Measurements from ENCODE around the gene FHOD3. TPM values are rescaled to one million over a fixed set of nuclear protein-coding genes. Genes with fewer than 3 reads are reported as not detected.

Gene FHOD3
- total and polyA plus RNA-seq, 2 of the 13 experiments (the other 11 are each of a cell fraction or from before 2014, with no cell fraction given): 0.07 TPM; not detected in 1

DNA sequence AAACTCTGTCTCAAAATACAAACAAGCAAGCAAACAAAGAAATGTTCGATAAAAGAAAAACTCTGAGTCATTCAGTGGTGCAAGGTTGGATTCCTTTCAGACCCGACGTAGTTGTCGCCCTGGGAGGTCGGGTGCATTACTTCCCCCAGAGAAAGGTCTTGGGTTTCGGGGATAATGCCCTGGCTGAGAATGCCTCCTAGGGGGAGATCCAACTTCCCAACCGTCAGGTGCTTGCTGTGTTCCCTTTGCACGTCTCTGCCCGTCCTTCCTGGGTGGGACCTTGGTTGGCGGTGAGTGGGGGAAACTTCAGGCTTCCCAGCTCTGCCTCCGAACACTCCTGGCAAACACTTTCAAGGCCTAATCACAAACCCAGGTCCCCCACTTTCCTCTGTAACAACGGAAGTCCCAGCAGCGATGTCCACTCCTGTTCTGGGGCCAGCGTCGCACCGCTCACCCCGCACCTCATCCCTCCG, 530.7 kb downstream of the FHOD3 start (continued):
- no peak for TF ChIP-seq HMG20B (CRISPR knock-in tag; conservative IDR thresholded peaks at IDR 0.05)
- no peak for TF ChIP-seq RFXANK (CRISPR knock-in tag; IDR thresholded peaks at IDR 0.05)
- TF ChIP-seq, protein P1, sequence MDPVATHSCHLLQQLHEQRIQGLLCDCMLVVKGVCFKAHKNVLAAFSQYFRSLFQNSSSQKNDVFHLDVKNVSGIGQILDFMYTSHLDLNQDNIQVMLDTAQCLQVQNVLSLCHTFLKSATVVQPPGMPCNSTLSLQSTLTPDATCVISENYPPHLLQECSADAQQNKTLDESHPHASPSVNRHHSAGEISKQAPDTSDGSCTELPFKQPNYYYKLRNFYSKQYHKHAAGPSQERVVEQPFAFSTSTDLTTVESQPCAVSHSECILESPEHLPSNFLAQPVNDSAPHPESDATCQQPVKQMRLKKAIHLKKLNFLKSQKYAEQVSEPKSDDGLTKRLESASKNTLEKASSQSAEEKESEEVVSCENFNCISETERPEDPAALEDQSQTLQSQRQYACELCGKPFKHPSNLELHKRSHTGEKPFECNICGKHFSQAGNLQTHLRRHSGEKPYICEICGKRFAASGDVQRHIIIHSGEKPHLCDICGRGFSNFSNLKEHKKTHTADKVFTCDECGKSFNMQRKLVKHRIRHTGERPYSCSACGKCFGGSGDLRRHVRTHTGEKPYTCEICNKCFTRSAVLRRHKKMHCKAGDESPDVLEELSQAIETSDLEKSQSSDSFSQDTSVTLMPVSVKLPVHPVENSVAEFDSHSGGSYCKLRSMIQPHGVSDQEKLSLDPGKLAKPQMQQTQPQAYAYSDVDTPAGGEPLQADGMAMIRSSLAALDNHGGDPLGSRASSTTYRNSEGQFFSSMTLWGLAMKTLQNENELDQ (CRISPR knock-in tag; IDR thresholded peaks at IDR 0.05; ENCODE audit: borderline replicate concordance): no peak
- TF ChIP-seq, protein P2, sequence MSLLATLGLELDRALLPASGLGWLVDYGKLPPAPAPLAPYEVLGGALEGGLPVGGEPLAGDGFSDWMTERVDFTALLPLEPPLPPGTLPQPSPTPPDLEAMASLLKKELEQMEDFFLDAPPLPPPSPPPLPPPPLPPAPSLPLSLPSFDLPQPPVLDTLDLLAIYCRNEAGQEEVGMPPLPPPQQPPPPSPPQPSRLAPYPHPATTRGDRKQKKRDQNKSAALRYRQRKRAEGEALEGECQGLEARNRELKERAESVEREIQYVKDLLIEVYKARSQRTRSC (CRISPR knock-in tag; IDR thresholded peaks at IDR 0.05; ENCODE audit: low read depth): no peak; the same call in 1 of the 2 replicates
- TF ChIP-seq NR2C2 (CRISPR knock-in tag; IDR thresholded peaks at IDR 0.05; ENCODE audit: borderline replicate concordance): no peak
- no peak for TF ChIP-seq IRF2 (CRISPR knock-in tag; IDR thresholded peaks at IDR 0.05)
- no peak for TF ChIP-seq SMC3 (IDR thresholded peaks at IDR 0.05; ENCODE audit: low read length)
- TF ChIP-seq, protein P3, sequence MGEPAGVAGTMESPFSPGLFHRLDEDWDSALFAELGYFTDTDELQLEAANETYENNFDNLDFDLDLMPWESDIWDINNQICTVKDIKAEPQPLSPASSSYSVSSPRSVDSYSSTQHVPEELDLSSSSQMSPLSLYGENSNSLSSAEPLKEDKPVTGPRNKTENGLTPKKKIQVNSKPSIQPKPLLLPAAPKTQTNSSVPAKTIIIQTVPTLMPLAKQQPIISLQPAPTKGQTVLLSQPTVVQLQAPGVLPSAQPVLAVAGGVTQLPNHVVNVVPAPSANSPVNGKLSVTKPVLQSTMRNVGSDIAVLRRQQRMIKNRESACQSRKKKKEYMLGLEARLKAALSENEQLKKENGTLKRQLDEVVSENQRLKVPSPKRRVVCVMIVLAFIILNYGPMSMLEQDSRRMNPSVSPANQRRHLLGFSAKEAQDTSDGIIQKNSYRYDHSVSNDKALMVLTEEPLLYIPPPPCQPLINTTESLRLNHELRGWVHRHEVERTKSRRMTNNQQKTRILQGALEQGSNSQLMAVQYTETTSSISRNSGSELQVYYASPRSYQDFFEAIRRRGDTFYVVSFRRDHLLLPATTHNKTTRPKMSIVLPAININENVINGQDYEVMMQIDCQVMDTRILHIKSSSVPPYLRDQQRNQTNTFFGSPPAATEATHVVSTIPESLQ (CRISPR knock-in tag; conservative IDR thresholded peaks at IDR 0.05): no peak
- no peak for TF ChIP-seq ZNF335 (CRISPR knock-in tag; IDR thresholded peaks at IDR 0.05)
- no peak for TF ChIP-seq CCDC6 (CRISPR knock-in tag; IDR thresholded peaks at IDR 0.05)
- TF ChIP-seq NFRKB (IDR thresholded peaks at IDR 0.05): no peak
- TF ChIP-seq ZSCAN9 (CRISPR knock-in tag; IDR thresholded peaks at IDR 0.05; ENCODE audit: borderline replicate concordance): no peak
- TF ChIP-seq, protein P4, sequence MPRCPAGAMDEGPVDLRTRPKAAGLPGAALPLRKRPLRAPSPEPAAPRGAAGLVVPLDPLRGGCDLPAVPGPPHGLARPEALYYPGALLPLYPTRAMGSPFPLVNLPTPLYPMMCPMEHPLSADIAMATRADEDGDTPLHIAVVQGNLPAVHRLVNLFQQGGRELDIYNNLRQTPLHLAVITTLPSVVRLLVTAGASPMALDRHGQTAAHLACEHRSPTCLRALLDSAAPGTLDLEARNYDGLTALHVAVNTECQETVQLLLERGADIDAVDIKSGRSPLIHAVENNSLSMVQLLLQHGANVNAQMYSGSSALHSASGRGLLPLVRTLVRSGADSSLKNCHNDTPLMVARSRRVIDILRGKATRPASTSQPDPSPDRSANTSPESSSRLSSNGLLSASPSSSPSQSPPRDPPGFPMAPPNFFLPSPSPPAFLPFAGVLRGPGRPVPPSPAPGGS (CRISPR knock-in tag; IDR thresholded peaks at IDR 0.05): no peak
- no peak for TF ChIP-seq ZNF629 (CRISPR knock-in tag; conservative IDR thresholded peaks at IDR 0.05)
- no peak for TF ChIP-seq XBP1 (CRISPR knock-in tag; IDR thresholded peaks at IDR 0.05)
- TF ChIP-seq ZKSCAN8 (CRISPR knock-in tag; IDR thresholded peaks at IDR 0.05; ENCODE audit: borderline replicate concordance): no peak
- 0 out of 2 replicates have a peak, but pooled peaks have one; percentile 20 for TF ChIP-seq HIVEP1 (CRISPR knock-in tag; IDR thresholded peaks at IDR 0.05)
- no peak for TF ChIP-seq NR1H2 (CRISPR knock-in tag; IDR thresholded peaks at IDR 0.05; ENCODE audit: borderline replicate concordance, low read depth)
- no peak for TF ChIP-seq ZSCAN20 (CRISPR knock-in tag; IDR thresholded peaks at IDR 0.05; ENCODE audit: borderline replicate concordance)
- peak; percentile 16; the same call in 1 of the 2 replicates for TF ChIP-seq KAT7 (CRISPR knock-in tag; IDR thresholded peaks at IDR 0.05; ENCODE audit: borderline replicate concordance)
- TF ChIP-seq, protein P5, sequence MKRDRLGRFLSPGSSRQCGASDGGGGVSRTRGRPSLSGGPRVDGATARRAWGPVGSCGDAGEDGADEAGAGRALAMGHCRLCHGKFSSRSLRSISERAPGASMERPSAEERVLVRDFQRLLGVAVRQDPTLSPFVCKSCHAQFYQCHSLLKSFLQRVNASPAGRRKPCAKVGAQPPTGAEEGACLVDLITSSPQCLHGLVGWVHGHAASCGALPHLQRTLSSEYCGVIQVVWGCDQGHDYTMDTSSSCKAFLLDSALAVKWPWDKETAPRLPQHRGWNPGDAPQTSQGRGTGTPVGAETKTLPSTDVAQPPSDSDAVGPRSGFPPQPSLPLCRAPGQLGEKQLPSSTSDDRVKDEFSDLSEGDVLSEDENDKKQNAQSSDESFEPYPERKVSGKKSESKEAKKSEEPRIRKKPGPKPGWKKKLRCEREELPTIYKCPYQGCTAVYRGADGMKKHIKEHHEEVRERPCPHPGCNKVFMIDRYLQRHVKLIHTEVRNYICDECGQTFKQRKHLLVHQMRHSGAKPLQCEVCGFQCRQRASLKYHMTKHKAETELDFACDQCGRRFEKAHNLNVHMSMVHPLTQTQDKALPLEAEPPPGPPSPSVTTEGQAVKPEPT (CRISPR knock-in tag; IDR thresholded peaks at IDR 0.05; ENCODE audit: low read depth): 0 out of 2 replicates have a peak, but pooled peaks have one; percentile 20
- 0 out of 2 replicates have a peak, but pooled peaks have one; percentile 58 for TF ChIP-seq ZNF230 (CRISPR knock-in tag; IDR thresholded peaks at IDR 0.05)
- no peak for TF ChIP-seq GTF2F1 (IDR thresholded peaks at IDR 0.05; ENCODE audit: low read length)
- TF ChIP-seq MAFK (conservative IDR thresholded peaks at IDR 0.05 in 1 of 2, IDR thresholded peaks at IDR 0.05 in 1 of 2; ENCODE audit: low read length in 2 of 2): no peak

Measured in HepG2 (cell line).